HS-27A (cell line): ENCODE results near the gene IFT57.

Experiments used
- DNase-seq: peaks from one replicate; pipeline ENCODE4 v3.0.0-alpha.2; 2012; ENCODE audit warnings: low read depth, missing footprints

Gene IFT57

GRCh38 chr3:108125153-108125543, 97.1 kb downstream of the IFT57 start:
- DNase-seq: no peak

- DNase-seq: no peak
Observed at GRCh38 chr3:108124337-108125152, 97.7 kb downstream of the IFT57 start.

DNA sequence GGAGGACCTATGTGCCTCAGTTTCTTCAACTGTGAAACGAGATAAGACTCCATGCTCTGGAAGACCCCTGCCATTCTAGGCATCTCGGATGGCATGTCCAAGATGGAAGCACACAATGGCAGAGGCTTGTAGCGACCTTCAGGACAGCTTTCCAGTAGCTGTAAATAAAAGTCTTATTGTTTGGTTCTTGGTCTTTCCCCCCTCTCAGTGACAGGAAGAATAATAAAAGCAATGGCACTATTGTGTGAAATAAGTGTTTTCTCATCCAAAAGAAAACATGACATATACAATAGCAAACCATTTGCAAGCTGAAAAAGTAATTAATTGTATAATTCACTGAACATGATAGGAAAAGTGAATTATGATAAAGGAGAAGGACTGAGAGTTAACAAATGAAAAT, 98.9 kb downstream of the IFT57 start:
- DNase-seq: no peak

DNA sequence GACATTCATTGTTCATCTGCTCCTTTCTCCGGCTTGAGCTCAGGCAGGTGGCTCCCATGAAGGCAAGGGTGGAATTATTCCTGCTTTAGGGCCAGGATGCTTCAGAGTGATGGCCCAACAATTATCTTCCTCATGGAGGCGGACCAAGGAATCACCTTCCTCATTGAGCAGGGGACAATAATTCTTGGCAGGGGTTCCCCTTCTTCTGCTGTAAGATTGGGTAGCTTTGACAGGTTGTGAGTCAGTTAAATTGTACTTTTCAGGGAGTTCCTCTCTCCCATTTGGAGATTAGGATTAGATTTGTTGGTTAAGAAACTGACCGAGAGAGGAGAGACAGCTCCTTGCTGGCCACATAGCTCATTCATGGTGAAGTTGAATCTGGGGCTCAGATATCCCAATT, 99.9 kb downstream of the IFT57 start:
- no peak for DNase-seq

GRCh38 chr3:108119398-108120104, 102.7 kb downstream of the IFT57 start:
- DNase-seq: no peak

DNA sequence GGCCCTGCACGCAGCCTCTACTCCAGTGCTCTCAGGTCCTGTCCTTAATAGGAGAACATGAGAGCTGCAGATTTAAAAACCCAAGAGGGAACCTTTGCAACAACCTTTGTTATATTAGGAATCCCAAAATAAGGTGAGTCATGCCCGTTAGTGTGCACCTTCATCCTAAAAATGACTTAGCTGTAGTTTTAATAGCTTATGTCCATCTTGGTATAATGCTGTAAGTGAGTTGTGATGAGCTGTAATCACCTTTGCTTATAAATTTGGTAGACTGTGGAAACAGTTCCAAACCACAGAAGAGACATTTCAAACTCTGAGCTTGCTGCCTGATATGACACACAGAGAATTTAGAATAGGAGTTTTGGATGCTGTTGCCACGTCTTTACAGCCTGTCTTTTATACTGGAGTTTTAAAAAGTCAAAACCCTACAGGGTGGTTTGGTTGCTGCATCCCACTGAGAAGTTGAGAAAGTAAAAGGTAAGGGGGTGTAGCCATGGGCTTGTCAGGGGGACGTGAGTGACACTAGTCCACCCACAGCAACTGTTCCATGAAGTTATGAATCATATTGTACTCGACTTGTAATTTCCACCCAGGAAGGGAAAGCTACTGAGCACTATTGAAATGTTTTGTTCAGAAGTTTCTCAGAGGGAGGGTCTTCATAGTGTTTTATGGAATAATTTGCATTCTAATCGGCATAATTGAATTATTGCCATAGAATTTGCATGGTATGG, 104.0 kb downstream of the IFT57 start:
- DNase-seq: no peak

DNA sequence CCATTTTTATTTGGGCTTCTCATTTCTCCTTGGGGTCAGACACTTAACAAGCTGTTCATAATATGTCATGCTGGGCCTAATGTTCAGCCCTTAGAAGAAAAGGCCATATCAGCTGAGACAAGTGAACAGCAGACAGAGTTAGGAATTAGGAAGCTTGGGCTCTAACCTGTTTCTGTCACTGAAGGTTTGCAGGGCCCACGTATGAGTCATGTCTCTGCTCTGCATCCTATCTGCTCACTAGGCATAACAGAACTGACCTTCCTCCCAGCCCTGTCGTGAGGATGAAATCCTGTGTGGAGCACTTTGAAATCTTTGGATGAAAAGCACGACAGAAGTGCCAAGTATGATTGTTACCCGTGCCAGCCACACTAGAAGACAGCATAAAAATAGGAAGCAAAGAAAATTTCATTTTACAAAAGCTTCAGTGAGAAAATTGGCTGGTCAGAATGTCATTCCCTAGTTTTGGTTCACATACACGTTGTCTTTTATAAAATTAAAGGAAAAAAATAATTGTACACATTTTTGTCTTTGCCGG, 104.9 kb downstream of the IFT57 start:
- no peak for DNase-seq

DNA sequence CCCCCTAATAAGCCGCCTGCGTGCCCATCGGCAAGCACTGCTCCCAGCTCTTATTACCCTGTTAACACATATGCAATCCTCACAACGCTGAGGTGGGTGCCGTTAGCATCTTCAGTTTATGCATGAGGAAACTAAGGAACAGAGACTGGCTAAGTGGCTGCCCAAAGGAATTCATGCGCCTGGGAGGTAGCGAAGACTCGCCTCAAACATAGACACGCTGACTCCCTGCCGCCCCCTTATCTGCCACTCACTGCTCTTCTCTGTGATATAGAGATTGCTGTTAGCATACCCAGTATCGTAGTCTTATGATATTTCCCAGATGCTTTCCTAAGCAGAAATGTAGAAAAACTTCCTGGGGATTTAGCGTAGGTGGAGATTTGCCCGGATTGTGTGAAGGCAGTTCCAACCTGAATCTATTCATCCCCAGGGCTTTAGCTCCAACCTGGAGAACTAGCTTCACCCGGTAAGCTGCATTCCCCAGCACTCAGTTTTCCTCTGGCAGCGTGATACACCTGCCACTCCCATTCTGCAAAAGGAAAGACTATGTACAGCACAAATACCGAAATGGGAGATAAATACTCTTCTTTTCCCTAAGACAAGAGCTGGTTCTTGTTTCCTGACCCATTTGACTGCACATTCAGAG, 107.7 kb downstream of the IFT57 start:
- DNase-seq: no peak

DNA sequence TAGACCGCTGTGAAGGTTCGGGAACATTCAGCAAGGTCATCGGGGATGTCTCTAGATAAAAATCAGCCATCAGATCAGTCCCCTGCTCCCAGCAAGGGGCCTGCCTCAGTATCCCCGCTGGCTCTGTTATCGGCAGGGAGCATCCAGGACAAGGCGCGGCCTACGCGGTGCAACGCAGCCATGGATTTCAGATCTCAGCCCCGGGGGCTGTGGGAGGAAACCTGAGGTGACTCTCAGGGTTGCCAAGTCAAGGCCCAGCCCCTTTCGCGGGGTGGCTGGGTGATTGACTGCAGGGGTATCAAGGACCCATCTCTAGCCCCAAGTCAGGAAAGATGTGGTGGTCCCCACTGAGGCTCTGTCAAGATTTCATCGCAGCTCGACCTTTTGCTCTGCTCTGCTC, 108.2 kb downstream of the IFT57 start:
- DNase-seq: no peak

GRCh38 chr3:108110934-108111333, 111.3 kb downstream of the IFT57 start:
- DNase-seq: no peak
